ENCODE data around the gene ARHGAP6.
"Not testable (repeated sequence)": the region's sequence is repeated elsewhere in the genome, so short reads cannot be mapped to it uniquely, and the experiment has no call there.

Gene ARHGAP6

DNA sequence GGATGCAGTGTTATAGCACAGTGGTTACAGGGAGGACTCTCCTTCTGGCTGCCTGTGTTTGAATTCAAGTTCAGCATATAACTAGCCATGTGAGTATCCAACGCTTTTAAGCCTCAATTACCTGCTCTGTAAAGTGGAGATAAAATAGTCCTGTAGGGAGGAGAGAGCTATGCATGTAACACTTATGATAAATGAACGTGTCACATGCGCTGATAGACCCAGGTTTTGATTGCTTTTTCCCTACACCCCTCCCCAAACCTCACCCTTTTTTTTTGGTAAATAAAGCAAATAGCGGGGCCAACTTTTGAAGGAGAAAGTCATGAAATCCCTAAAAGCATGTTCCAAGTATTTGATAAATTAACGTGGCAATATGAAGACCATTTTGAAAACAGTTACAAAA lies 392.9 kb downstream of the ARHGAP6 start:
- no peak for DNase-seq

DNA sequence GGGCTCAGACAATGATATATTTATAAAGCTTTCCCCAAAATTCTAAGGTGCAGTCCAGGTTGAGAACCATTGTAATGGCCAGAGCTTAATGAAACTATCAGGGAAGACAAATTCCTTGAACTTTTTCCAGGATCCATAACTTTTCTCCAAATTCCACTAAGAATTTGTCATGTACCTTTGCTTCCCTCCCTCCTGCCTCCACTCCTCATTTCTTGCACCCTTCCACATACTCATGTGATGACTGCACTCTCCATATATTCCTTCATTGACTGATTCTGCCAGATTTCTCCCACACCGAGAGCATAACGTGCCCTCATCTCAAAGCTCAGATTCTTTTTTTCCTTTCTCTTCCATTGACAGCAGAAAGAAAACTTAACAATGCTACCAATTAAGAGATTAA lies 393.4 kb downstream of the ARHGAP6 start:
- no peak for DNase-seq

DNA sequence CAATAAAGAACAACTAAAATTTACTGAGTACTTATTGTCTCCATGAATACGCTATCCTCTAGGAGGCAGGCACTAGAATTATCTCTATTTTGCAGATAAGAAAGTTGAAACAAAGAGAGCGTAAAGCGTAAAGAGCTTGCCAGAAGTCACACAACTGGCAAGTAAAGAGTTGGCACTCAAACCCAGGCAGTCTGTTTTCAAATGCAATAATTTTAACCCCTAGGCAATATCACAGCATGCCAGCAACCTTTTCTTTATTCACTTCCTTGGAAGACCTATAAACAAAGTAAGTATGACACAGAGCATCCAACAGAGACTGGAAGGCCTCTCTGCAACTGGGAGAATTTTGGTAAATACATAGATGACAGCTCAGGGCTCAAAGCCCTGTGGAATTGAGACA lies 395.7 kb downstream of the ARHGAP6 start:
- no peak for DNase-seq

DNA sequence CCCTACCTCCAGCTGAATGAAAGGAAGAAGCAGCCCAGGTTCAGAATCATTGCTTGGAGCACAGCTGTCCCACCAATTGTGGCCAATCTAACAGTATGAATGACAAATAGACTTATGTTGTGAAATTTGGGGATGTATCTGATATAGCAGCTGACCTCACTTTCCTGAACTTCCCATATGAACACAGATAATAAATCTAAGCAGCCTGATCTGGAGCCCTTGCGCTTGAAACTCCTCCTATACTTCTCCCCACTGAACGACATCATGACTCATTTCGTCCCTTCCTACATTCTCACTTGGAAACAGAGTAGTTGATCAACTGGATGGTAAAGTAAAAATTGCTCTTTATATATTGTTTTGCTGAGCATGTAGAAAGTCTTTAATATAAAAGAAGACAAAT lies 396.7 kb downstream of the ARHGAP6 start:
- no peak for DNase-seq

DNA sequence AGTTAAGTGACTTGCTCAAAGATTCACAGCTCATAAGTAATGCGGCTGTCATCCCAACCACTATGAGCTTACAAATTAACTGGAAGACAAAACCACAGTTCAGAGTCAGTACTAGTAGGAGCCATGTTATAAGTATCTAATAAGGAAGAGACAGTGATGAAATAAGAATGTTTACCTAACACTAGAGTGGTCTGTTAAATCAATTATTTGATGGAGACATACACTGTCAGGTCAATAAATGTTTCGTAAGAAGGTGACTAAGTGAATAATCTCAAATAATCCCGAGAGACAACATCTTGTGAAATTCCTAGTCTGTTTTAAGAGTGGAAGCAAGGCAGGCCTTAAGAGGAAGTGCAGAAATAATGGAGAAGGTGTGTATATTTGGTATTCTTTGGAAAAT lies 398.3 kb downstream of the ARHGAP6 start:
- DNase-seq = no peak

DNA sequence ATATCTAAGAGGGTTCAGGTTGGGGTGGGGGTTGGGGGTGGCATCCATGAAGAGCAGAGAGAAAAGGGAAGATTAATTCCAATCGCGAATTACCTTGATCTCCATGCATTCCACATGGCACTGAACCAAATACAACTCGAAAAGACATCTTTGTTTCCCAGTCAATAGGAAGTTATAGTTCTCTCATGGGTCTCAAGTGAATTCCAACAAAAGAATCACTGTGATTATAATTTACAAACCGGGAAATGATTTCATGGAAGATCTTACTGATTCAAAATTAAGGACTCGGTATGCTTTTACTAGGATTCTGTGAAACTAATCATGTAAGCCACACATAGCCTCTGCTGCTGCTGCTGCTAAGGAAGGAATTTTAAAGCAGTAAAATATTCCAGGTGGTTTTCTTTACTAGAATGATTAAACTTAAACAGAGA lies 399.1 kb downstream of the ARHGAP6 start:
- DNase-seq = no peak

DNA sequence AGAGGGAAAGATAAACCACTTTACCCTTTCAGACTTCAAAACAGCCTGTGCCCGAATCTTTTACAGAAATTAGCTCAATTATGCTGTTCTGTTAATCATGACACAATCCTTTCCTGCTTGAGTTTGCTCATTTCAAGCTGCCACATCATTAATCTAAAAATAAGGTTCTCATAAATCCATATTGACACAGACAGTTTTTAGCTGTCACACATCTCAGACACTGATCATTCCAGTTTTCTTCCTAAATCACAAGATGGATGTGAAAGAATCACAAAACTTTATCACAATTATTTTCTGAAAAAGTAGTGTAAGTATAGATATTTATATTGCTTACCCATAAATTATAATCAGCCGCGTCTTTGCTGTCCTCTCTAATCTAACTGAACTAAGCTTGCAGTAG lies 400.4 kb downstream of the ARHGAP6 start:
- DNase-seq = no peak

DNA sequence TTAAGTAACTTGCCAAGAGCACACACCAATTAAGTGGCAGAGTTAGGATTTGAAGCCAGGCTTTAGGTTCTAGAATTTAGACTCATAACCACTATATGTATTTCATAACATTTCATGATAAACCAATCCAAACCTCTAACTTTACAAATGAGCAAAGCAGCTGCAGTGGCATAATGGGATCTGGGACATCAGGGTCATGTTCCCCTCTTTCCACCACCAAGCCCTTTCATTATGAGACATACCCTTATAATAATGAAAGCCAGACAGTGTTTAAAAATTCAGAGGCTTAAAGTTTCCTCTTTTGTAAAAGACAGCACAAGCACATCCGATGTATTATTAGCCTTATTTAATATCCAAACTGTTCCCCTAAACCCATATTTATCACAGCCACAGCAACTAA lies 400.8 kb downstream of the ARHGAP6 start:
- no peak for DNase-seq

DNA sequence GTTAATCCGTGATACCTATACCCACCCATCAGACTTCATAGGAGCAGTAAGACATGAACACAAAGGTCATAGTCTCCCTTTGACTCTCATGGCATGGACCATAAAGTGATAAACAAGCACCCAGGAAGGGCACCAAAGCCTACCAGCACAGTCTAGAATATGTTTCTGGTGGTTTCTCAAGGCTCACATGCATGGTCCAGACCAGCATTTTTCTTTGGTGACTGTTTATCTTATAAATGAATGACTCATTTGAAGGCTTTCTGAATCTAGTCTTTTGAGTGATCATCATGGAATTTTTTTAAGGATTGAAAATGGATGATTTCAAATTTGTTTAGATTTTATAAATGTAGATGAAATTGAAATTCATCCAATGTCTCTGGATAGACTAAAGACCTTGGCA lies 404.5 kb downstream of the ARHGAP6 start:
- no peak for DNase-seq

DNA sequence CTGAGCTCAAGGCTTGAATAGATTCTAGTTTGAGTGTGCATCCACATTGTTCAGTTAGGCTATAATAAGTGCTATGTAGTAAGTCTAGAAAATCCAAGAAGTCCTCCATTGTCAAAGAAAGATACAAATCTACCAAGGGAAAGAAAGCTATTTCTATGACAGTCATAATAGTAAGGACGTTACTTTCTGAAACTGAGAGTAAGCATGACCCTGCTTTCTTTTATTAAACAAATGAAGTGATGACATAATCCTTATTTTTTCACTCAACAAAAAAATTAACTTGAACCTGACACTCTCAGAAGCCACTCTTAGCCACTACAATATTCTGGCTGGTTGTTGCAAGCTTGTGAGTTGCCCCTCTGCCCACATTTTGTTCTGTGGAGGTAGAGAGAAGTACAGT lies 406.3 kb downstream of the ARHGAP6 start:
- no peak for DNase-seq

DNA sequence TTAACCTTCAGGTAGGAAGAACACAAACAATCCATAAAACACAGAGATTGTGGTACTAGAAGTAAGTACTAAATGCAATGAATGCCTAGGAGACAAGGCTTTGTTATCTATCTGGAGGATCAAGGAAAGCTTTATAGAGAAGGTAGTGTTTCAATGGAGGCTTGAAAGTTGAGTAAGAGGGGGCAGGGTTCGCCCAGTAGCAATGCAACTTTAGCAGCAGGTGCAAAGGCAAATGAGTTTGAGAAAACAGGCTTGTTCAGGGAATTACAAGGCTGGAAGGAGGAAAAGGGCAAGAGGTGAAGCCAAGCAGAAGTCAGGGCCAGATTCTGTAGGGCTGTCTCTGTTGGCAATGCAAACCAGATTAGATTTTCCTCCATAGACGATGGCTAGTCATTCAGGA lies 408.0 kb downstream of the ARHGAP6 start:
- no peak for DNase-seq

DNA sequence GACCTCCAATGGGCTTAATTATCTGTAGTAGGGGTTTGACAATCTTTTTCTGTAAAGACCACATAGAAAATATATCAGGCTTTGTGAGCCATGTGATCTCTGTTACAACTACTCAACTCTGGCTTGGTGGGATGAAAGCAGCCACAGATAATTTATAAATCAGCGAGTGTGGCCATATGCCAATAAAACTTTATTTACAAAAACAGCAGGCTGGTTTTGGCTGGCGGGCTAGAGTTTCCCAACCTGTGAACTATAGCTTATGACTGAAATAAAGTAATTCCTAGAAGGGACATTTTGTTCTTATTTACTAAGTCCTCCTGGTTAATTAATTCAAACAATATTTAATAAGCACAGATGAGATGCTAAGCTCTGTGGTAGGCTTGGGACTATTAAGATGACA lies 408.4 kb downstream of the ARHGAP6 start:
- no peak for DNase-seq

DNA sequence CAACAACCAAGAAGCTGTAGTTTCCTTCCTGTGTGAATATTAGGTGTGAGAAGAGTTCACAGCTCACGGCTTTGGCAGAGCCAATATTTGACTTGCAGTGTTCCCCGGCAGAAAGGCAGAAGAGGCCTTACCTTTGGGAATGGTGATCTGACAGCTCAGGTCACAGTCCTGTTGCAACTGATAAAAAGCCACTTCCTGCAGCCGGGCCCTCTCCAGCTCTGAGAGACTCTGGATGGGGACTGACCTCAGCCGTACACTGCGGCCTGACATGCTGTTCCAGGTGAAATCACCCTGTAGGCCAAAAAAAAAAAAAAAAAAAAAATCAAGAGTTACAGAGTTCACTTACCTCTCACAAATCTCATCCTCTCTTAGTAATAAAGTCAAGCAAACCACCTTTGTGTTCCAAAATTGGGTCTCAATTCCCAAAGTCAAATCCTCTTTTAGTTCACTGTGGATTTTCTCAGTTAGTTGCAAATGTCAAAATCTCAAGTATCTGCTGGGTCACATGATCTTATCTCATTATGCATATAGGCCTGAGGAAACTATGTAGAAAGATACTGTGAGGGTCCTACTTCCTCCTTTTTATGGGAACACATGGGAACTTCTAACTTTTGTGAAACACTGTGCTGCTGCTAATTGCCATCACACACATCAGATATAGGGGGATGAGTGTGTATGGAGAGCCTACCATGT lies 411.2 kb downstream of the ARHGAP6 start:
- no peak for DNase-seq

DNA sequence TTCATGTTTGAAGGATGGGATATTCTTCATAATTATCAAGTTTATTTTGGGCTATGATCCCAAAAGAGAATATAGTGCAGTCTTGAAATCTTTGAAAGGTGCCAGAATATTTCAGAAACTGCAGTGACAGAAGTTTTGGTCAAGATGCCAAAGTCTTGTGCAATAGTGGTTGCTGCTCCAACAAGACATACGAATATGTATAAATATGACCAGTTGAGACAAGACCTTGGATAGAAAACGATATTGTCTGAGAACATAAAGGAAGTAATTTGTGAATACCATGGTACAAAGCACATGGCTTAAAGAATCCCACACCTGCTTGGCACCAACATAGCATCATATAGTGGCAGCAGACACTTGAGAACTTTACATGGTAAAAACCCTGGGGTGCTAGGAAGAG lies 421.1 kb downstream of the ARHGAP6 start:
- no peak for DNase-seq

DNA sequence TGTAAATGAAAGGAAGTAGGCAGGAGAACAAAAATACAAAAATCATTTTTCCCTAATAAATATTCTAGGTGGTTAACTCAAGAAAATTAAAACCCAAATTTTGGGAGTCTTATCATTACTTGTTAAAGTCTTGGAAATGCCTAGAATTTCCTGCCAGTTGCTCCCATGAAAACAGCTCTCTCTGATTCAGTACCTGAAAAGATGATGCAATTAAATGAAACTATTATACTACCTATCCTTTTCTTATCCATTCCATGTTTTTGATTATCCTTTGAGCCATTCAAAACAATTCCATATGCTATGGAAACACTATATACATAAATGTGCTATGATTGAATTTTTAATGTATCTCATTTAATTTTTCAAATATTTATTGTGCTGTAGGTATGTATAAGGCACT lies 423.0 kb downstream of the ARHGAP6 start:
- DNase-seq = no peak

DNA sequence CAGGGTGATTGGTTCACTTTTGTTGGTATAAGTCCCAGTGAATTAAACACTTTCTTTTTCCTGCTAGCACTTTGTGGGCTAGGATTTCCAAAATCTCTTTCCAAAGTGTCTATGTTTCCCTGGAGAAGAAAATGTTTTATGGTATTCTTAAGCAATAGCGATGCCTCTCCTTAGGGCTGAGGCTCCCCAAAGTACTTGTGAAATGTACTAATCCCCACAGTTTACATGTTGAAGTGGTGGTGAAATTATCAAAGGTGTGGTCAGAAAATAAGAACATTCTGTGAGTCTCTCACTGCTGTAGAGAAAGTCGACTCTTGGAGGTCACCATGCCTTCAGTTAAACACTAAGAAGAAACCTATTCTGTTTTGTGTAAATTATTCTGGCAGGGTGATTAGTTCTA lies 424.0 kb downstream of the ARHGAP6 start:
- DNase-seq = no peak

DNA sequence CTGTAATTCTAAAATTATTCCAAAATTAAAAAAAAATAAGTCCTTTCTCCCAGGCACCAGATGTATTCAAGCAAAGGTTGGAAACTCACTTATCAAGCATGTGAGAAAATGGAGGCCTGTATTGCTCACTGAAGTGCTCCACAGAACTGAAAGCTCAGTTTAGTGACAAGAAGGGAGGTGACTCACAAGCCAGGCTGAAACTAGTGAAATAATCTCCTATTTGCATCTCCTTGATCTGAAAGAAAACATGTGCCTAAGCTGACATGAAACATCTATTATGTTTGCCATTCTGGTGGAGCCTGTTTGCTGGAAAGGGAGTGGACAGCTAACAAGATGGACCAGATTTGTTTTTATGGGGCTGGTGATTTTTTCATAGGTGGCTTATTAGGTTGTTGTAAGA lies 426.5 kb downstream of the ARHGAP6 start:
- no peak for DNase-seq

DNA sequence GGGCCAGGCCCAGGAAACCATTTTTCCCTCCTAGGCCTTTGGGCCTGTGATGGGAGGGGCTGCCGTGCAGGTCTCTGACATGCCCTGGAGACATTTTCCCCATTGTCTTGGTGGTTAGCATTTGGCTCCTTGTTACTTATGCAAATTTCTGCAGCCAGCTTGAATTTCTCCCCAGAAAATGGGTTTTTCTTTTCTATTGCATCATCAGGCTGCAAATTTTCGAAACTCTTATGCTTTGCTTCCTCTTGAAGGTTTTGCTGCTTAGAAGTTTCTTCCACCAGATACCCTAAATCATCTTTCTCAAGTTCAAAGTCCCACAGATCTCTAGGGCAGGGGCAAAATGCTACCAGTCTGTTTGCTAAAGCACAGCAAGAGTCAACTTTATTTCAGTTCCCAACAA lies 430.3 kb downstream of the ARHGAP6 start:
- not testable (repeated sequence) for DNase-seq

DNA sequence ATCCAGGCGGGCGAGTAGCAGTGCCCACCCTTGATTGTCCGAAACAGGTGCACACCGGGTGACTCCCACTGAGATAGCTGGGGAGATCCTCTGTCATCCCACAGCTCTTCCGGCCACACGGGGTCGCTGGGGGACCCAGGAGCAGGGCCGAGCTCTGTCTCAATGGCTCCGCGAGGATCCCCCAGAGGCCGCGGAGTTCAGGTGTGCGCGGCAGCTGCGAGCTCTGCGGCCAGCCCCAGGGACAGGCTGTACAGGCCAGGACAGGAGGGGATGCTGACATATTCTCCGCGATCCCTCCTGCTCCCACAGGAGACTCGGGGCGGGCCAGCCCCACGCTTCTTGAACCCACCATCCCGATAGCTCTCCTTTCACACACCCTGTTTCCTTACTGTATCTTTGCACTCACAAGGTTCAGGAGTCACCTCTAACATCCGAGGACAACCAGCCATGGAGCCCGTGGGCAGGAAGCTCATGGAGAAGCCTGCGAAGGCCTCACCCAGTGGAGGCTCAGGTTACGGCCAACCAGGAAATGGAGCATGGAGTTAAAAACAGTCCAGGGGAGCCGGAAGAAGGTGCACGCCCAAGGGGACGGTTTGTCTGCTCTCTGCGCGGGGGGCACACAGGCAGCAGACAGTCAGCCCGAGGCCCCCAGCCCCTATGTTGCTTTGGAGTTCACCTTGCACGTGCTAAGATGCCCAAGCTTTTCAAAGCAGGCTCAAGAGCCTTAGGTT lies 450.4 kb downstream of the ARHGAP6 start:
- no peak for DNase-seq

DNA sequence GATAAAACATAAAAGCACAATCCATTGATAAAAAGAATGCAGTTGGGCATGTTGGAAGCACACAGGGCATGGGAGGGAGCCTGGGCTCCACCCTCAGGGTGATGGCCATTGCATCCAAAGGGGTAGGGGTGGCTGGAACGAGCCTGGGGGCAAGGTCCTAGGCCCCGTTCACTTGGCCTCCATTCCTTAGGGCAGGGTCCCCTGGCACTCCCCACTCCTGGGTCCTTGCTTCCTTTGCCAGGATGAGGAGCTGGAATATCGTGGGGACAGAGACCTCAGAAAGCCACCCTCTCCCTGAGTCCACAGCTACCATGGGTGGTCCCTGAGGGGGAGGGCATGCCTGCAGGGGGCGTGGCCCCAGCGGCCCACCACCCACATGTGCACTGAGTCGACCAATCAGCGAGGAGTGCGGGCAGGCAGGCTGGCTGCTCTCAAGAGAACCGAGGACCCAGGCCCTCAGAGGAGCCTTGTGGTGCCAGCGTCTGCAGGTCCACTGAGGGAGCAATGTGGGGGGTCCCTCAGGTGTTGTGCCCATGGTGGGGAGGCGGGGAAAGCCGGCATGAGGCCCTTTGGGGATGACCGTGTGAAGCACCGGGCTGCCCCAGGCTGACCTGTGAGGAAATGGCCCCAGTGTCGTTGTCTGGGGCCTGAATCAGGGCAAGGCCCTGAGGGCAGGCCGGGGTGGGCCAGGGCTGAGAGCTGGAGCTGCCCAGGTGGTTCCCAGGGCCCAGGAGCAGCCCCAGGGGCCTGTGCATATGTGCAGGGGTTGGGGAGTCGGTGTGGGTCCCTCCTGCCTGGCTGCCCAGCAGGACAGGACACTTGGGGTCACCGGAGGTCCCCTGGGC lies 451.2 kb downstream of the ARHGAP6 start:
- no peak for DNase-seq

DNA sequence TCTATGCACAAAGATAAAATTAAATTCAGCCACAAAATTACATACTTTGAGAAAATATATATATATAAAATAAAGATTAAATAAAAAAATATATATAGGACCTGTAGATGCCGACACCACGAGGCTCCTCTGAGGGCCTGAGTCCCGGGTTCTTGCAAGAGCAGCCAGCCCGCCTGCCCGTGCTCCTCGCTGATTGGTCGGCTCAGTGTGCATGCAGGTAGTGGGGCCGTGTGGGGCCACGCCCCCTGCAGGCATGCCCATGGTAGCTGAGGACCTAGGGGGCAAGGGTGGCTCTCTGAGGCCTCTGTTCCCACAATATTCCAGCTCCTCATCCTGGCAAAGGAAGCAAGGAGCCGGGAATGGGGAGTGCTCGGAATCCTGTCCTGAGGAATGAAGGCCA lies 453.0 kb downstream of the ARHGAP6 start:
- no peak for DNase-seq

DNA sequence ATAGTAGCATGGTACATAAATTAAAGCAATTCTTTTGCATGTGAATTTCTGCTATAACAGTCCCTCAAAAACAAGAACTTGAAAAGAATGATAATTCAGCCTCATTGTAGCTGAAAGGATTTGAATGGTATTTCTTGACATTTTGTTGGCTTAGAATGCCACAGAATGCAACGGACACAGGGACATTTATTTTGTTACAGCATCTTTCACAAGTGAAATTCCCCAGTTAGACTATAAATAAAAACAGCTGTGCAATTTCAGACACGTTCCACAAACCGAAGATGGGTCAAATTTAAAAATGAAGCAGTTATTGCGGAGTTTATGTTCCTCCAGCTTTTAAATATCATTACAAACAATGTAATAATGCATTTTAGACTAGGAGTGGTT lies 455.3 kb downstream of the ARHGAP6 start:
- no peak for DNase-seq

DNA sequence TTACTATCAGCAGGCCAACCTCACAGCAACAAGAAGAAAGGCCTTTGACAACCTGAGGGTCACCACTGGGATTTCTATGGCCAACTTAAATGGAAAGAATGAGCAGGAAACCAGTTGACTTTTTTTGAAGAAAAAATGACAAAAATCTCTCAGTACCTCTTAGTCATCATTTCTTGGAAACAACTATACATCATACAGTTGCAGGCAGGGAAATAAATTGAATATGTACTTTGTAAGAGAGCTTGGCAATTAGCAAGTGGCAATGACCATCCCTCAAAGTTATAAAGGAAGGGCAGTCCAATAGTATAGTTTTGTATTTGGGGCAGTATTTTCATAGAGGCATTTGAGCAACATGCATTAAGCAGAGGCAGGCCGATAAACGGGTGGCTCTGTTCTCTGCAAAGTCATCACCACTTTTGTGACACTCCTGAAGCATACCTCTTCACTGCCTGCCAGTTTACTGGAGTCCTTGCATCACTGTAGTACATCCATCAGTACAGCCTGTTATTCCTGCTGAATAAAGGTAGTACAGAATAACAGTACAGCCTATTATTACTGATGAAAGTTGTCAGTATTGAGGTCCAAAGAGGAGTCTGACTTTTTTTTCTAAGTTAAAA lies 455.8 kb downstream of the ARHGAP6 start:
- DNase-seq = no peak

DNA sequence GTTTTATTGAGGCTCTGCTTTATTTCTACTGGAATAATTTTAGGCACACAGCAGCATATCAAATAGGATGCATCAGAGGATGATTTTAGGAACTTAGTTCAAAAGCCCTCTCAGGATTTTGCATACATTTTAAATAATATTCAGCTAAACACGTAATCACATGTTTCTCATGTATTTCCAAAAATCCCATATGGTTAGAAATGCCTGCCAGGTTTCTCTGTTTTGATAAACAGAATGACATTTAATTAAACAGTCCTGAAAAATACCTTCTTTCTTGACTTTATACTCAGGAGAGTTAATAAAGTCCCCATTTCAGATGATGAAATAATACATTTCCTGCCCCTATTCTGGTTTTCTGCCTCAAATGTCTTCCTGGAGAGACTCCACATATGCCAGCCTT lies 459.0 kb downstream of the ARHGAP6 start:
- no peak for DNase-seq
